GM23338 (cell line): ENCODE measurements around the gene TMEM59. TPM values are rescaled to one million over a fixed set of nuclear protein-coding genes. Genes with fewer than 3 reads are reported as not detected.
A peak's percentile ranks its signal among the peaks of the same experiment; 100 is the strongest.

Experiments used
- ATAC-seq: fragments of 200-7000 bp; cut with Tn5 transposase; 3 replicates; pipeline ENCODE4 v1.9.1; 2020
- DNase-seq: peaks from one replicate; pipeline ENCODE4 v3.0.0-alpha.2; 2015; ENCODE audit warnings: low spot score
- H2AFZ ChIP-seq: fragments of 200-600 bp; sonication (generic); 2 replicates; pipeline ENCODE4 v1.8.0; 2016; ENCODE audit warnings: antibody characterized with exemption, mild to moderate bottlenecking, moderate library complexity
- H3F3A ChIP-seq: fragments of 200-600 bp; sonication (generic); replicated peaks from 2 replicates; pipeline ENCODE4 v1.8.0; 2017; ENCODE audit warnings: antibody characterized with exemption, mixed run types, low read depth
- H3K27ac ChIP-seq: fragments of 200-600 bp; sonication (generic); 2 replicates; pipeline ENCODE4 v1.6.1; 2016; ENCODE audit warnings: low read depth
- H3K27me3 ChIP-seq: fragments of 200-600 bp; sonication (generic); 2 replicates; pipeline ENCODE4 v1.8.0; 2016; ENCODE audit warnings: mild to moderate bottlenecking, mixed run types, moderate library complexity; ENCODE audit not compliant: insufficient read depth
- H3K36me3 ChIP-seq: fragments of 200-600 bp; sonication (generic); 2 replicates; pipeline ENCODE4 v1.8.0; 2016; ENCODE audit warnings: mild to moderate bottlenecking; ENCODE audit not compliant: insufficient read depth
- H3K4me1 ChIP-seq: fragments of 200-600 bp; sonication (generic); 2 replicates; pipeline ENCODE4 v1.8.0; 2016; ENCODE audit warnings: mild to moderate bottlenecking, moderate library complexity; ENCODE audit not compliant: insufficient read depth
- H3K4me2 ChIP-seq: fragments of 200-600 bp; sonication (generic); 2 replicates; pipeline ENCODE4 v1.7.1; 2017; ENCODE audit warnings: mixed run types
- H3K4me3 ChIP-seq: fragments of 200-600 bp; sonication (generic); 2 replicates; pipeline ENCODE4 v1.6.1; 2016; ENCODE audit warnings: mixed run types
- H3K79me2 ChIP-seq: fragments of 200-600 bp; sonication (generic); replicated peaks from 2 replicates; pipeline ENCODE4 v1.8.0; 2017; ENCODE audit warnings: mild to moderate bottlenecking; ENCODE audit not compliant: insufficient read depth
- H3K9me2 ChIP-seq: fragments of 200-600 bp; sonication (generic); 2 replicates; pipeline ENCODE4 v1.8.0; 2017; ENCODE audit not compliant: insufficient read depth
- H4K20me1 ChIP-seq: fragments of 200-600 bp; sonication (generic); replicated peaks from 2 replicates; pipeline ENCODE4 v1.8.0; 2017; ENCODE audit warnings: mild to moderate bottlenecking; ENCODE audit not compliant: insufficient read depth
- H3K27ac Mint-ChIP-seq: 2 replicates; pipeline ENCODE4 v1.8.0; 2020; ENCODE audit warnings: inconsistent platforms, mild to moderate bottlenecking, moderate library complexity, mixed read lengths
- H3K27me3 Mint-ChIP-seq: 3 replicates; pipeline ENCODE4 v1.8.0; 2022; ENCODE audit warnings: low read depth, mild to moderate bottlenecking, moderate library complexity, mixed read lengths, inconsistent platforms; ENCODE audit not compliant: insufficient read depth, poor library complexity
- H3K36me3 Mint-ChIP-seq: 3 replicates; pipeline ENCODE4 v1.8.0; 2021; ENCODE audit warnings: low read depth, mild to moderate bottlenecking, inconsistent platforms, moderate library complexity, mixed read lengths
- H3K4me1 Mint-ChIP-seq: 3 replicates; pipeline ENCODE4 v1.8.0; 2020; ENCODE audit warnings: mild to moderate bottlenecking, inconsistent platforms, mixed read lengths
- H3K4me3 Mint-ChIP-seq: 3 replicates; pipeline ENCODE4 v1.8.0; 2021; ENCODE audit warnings: moderate library complexity, mild to moderate bottlenecking, inconsistent platforms, mixed read lengths
- H3K9me3 Mint-ChIP-seq: 3 replicates; pipeline ENCODE4 v1.8.0; 2020; ENCODE audit warnings: moderate library complexity, mild to moderate bottlenecking, inconsistent platforms, mixed read lengths
- CTCF ChIP-seq, 2 experiments: fragments of 200-600 bp in 1 of 2; sonication (generic) in 1 of 2; conservative IDR thresholded peaks; 2 replicates each; pipeline versions ENCODE4 v1.5.1 to v1.6.1; 2016 to 2017; ENCODE audit warnings: antibody characterized with exemption in 2 of 2, low read depth in 2 of 2, mild to moderate bottlenecking in 2 of 2, moderate library complexity in 1 of 2
- EZH2 ChIP-seq: fragments of 200-600 bp; sonication (generic); IDR thresholded peaks from one replicate; pipeline ENCODE4 v1.8.0; 2017; ENCODE audit warnings: antibody characterized with exemption, mild to moderate bottlenecking, low read depth; ENCODE audit not compliant: unreplicated experiment
- POLR2AphosphoS5 ChIP-seq: IDR thresholded peaks from 2 replicates; pipeline ENCODE4 v1.6.1; 2016; ENCODE audit warnings: antibody characterized with exemption, low read depth
- ZNF114 ChIP-seq: fragments of 250-450 bp; sonication (Bioruptor Pico); IDR thresholded peaks from 2 replicates; pipeline ENCODE4 v1.5.0; 2020; ENCODE audit warnings: mild to moderate bottlenecking, moderate library complexity
- ZNF331 ChIP-seq: fragments of 250-450 bp; sonication (Bioruptor Pico); IDR thresholded peaks from 2 replicates; pipeline ENCODE4 v1.5.0; 2020; ENCODE audit warnings: low read depth, mild to moderate bottlenecking, moderate library complexity
- ZNF462 ChIP-seq: fragments of 250-450 bp; sonication (Bioruptor Pico); IDR thresholded peaks from 2 replicates; pipeline ENCODE4 v1.5.0; 2020; ENCODE audit warnings: mild to moderate bottlenecking, moderate library complexity
- polyA plus RNA-seq: library from polyadenylated mRNA; unstranded; fragments of >200 nt; fragmentation: Nextera tagmentation; extraction: Ambion mirVana; gene quantifications from 2 replicates; pipeline ENCODE4 v1.2.1, GENCODE V29; 2016
- total RNA-seq: library from RNA; depleted of rRNA; stranded (reverse); fragments of >200 nt; shearing (Covaris generic); gene quantifications from 2 replicates; pipeline ENCODE4 v1.2.3, GENCODE V29; 2014

The TMEM59 gene
- total and polyA plus RNA-seq, 2 experiments from 2014 or later, result 81.9 to 132 TPM

GRCh38 chr1:54008876-54009275, 44.1 kb downstream of the TMEM59 start:
- Histone ChIP-seq H3K4me1 (no peaks in the 10 kb centered on the region), H3K36me3 (no peaks in the 10 kb centered on the region), H3K4me3 (no peak overlapping the region), H3K27ac (no peak overlapping the region), H3K79me2 (no peaks in the 10 kb centered on the region), H2AFZ (no peak overlapping the region; the same call in 1 of the 2 replicates), H3K4me2 (no peak overlapping the region), H3F3A (no peaks in the 10 kb centered on the region), H4K20me1 (no peaks in the 10 kb centered on the region), H3K27me3 (no peaks in the 10 kb centered on the region), H3K9me2 (no peaks in the 10 kb centered on the region; the same call in 1 of the 2 replicates)
- ATAC-seq (no peak), DNase-seq (no peak)
- Mint-ChIP-seq H3K27ac (no peak overlapping the region), H3K36me3 (no peaks in the 10 kb centered on the region), H3K4me1 (peaks cover 5% of the 10 kb centered on the region; the same call in 2 of the 3 replicates), H3K27me3 (peaks cover 7% of the 10 kb centered on the region), H3K4me3 (no peak overlapping the region), H3K9me3 (peaks cover 6% of the 10 kb centered on the region; the same call in 2 of the 3 replicates)
- TF ChIP-seq POLR2AphosphoS5 (no peak), ZNF114 (CRISPR knock-in tag) (no peak), ZNF462 (CRISPR knock-in tag) (no peak), ZNF331 (CRISPR knock-in tag) (no peak), EZH2 (no peak), CTCF (conservative IDR thresholded peaks at IDR 0.05; ENCODE audit: low read depth in 2 of 2) (peak in 1 of 2 experiments; percentile 18; a peak in 1 of 4 replicates)
